IPS-20b (cell line): ENCODE data around the gene RNF186.

Experiments
- H3K27ac ChIP-seq: one replicate; pipeline ENCODE4 v1.5.1; 2013; ENCODE audit warnings: low read length
- H3K27me3 ChIP-seq: 2 replicates; pipeline ENCODE4 v1.6.1; 2013; ENCODE audit warnings: mild to moderate bottlenecking, low read length, inconsistent platforms; ENCODE audit not compliant: insufficient read depth
- H3K36me3 ChIP-seq: 2 replicates; pipeline ENCODE4 v1.6.1; 2013; ENCODE audit warnings: low read depth, mild to moderate bottlenecking, inconsistent platforms, low read length, moderate library complexity; ENCODE audit not compliant: insufficient read depth
- H3K4me1 ChIP-seq: 2 replicates; pipeline ENCODE4 v1.6.1; 2013; ENCODE audit warnings: mild to moderate bottlenecking, control low read depth, inconsistent platforms, low read length, moderate library complexity; ENCODE audit not compliant: insufficient read depth
- H3K4me3 ChIP-seq: 2 replicates; pipeline ENCODE4 v1.5.1; 2013; ENCODE audit warnings: mild to moderate bottlenecking, low read length, inconsistent platforms
- H3K9ac ChIP-seq: 2 replicates; pipeline ENCODE4 v1.6.1; 2013; ENCODE audit warnings: low read depth, mild to moderate bottlenecking, inconsistent platforms, low read length, moderate library complexity
- H3K9me3 ChIP-seq: 2 replicates; pipeline ENCODE4 v1.6.1; 2013; ENCODE audit warnings: mild to moderate bottlenecking, low read depth, low read length, inconsistent platforms; ENCODE audit not compliant: insufficient read depth

The RNF186 gene

GRCh38 chr1:19771350-19771749 lies 43.7 kb downstream of the RNF186 start:
- Histone ChIP-seq H3K4me1 (peaks cover 7% of the 10 kb centered on the region; the same call in 1 of the 2 replicates), H3K27me3 (no peaks in the 10 kb centered on the region), H3K4me3 (no peak overlapping the region), H3K9me3 (no peaks in the 10 kb centered on the region), H3K9ac (no peak overlapping the region), H3K36me3 (no peaks in the 10 kb centered on the region), H3K27ac (no peak overlapping the region)

GRCh38 chr1:19770436-19771190 lies 44.5 kb downstream of the RNF186 start:
- H3K9ac ChIP-seq, result no peak overlapping the region
- H3K4me3 ChIP-seq, result no peak overlapping the region
- no peaks in the 10 kb centered on the region for H3K36me3 ChIP-seq
- peaks cover 7% of the 10 kb centered on the region for H3K4me1 ChIP-seq
- H3K27me3 ChIP-seq, result no peaks in the 10 kb centered on the region
- no peaks in the 10 kb centered on the region for H3K9me3 ChIP-seq
- H3K27ac ChIP-seq, result no peak overlapping the region

- peaks cover 11% of the 10 kb centered on the region for H3K4me1 ChIP-seq
- no peak overlapping the region for H3K9ac ChIP-seq
- no peaks in the 10 kb centered on the region for H3K36me3 ChIP-seq
- H3K27me3 ChIP-seq, result no peaks in the 10 kb centered on the region
- no peak overlapping the region for H3K27ac ChIP-seq
- no peaks in the 10 kb centered on the region for H3K9me3 ChIP-seq
- H3K4me3 ChIP-seq, result no peak overlapping the region
These were observed 45.7 kb downstream of the RNF186 start for GRCh38 chr1:19769211-19769932.

GRCh38 chr1:19768353-19769210 lies 46.5 kb downstream of the RNF186 start:
- Histone ChIP-seq H3K27me3 (no peaks in the 10 kb centered on the region), H3K9ac (no peak overlapping the region), H3K4me3 (no peak overlapping the region), H3K9me3 (no peaks in the 10 kb centered on the region), H3K36me3 (no peaks in the 10 kb centered on the region), H3K4me1 (peaks cover 11% of the 10 kb centered on the region), H3K27ac (no peak overlapping the region)

GRCh38 chr1:19765623-19766022 lies 49.5 kb downstream of the RNF186 start:
- no peaks in the 10 kb centered on the region for H3K36me3 ChIP-seq
- no peak overlapping the region for H3K4me3 ChIP-seq
- H3K4me1 ChIP-seq, result peaks cover 11% of the 10 kb centered on the region
- no peak overlapping the region for H3K9ac ChIP-seq
- H3K27ac ChIP-seq, result no peak overlapping the region
- no peaks in the 10 kb centered on the region for H3K9me3 ChIP-seq
- H3K27me3 ChIP-seq, result no peaks in the 10 kb centered on the region

- H3K27me3 ChIP-seq, result no peaks in the 10 kb centered on the region
- no peaks in the 10 kb centered on the region for H3K36me3 ChIP-seq
- no peak overlapping the region; the same call in 1 of the 2 replicates for H3K9ac ChIP-seq
- H3K4me3 ChIP-seq, result no peak overlapping the region
- no peak overlapping the region for H3K27ac ChIP-seq
- no peaks in the 10 kb centered on the region for H3K9me3 ChIP-seq
- H3K4me1 ChIP-seq, result peaks cover 11% of the 10 kb centered on the region
These were observed 50.2 kb downstream of the RNF186 start for GRCh38 chr1:19764848-19765247.
